IPS-11a (cell line): ENCODE data around the gene CIDEC.
"Not testable (repeated sequence)": the region's sequence is repeated elsewhere in the genome, so short reads cannot be mapped to it uniquely, and the experiment has no call there.

Experiments
- H3K4me3 ChIP-seq: one replicate; pipeline ENCODE4 v1.5.1; 2013; ENCODE audit warnings: low read depth, low read length, control low read depth

Gene CIDEC

GRCh38 chr3:9902372-9903237 is 22.6 kb upstream of the CIDEC start, which contains the start of gene IL17RE:
Gene IL17RE, plus strand, starts transcription at chr3:9902848. Its CDS starts 85 bp downstream, at chr3:9902933.
- no peak within 1 kb of the TSS for H3K4me3 ChIP-seq

GRCh38 chr3:9901967-9902366 is 21.9 kb upstream of the CIDEC start:
- no peak overlapping the region for H3K4me3 ChIP-seq

- not testable (repeated sequence) for H3K4me3 ChIP-seq
Measured at GRCh38 chr3:9900965-9901415, 20.9 kb upstream of the CIDEC start.

- H3K4me3 ChIP-seq: no peak overlapping the region
Measured at GRCh38 chr3:9899289-9899791, 19.3 kb upstream of the CIDEC start.

GRCh38 chr3:9898467-9899241 is 18.6 kb upstream of the CIDEC start:
- H3K4me3 ChIP-seq: no peak overlapping the region

GRCh38 chr3:9897408-9898372 is 17.6 kb upstream of the CIDEC start:
- no peak overlapping the region for H3K4me3 ChIP-seq

GRCh38 chr3:9896755-9897407 is 16.8 kb upstream of the CIDEC start:
- not testable (repeated sequence) for H3K4me3 ChIP-seq

GRCh38 chr3:9895715-9896114 is 15.7 kb upstream of the CIDEC start:
- not testable (repeated sequence) for H3K4me3 ChIP-seq

- no peak overlapping the region for H3K4me3 ChIP-seq
Measured at GRCh38 chr3:9893739-9894138, 13.7 kb upstream of the CIDEC start.

- H3K4me3 ChIP-seq: peak overlapping the region; percentile 92
Measured at GRCh38 chr3:9891072-9891622, 11.1 kb upstream of the CIDEC start.

GRCh38 chr3:9890249-9891071 is 10.4 kb upstream of the CIDEC start, which contains the start of gene JAGN1:
Gene JAGN1, plus strand, starts transcription at chr3:9890610. Its CDS starts 113 bp downstream, at chr3:9890723.
- peak within 1 kb of the TSS; percentile 92 for H3K4me3 ChIP-seq

- no peak overlapping the region for H3K4me3 ChIP-seq
Measured at GRCh38 chr3:9889405-9889804, 9.4 kb upstream of the CIDEC start.

GRCh38 chr3:9888540-9888939 is 8.5 kb upstream of the CIDEC start:
- no peak overlapping the region for H3K4me3 ChIP-seq

GRCh38 chr3:9887480-9887879 is 7.4 kb upstream of the CIDEC start:
- H3K4me3 ChIP-seq: no peak overlapping the region

GRCh38 chr3:9886328-9886727 is 6.3 kb upstream of the CIDEC start:
- H3K4me3 ChIP-seq: no peak overlapping the region

GRCh38 chr3:9884555-9885165 is 4.6 kb upstream of the CIDEC start:
- H3K4me3 ChIP-seq: no peak overlapping the region

GRCh38 chr3:9883706-9884554 is 3.9 kb upstream of the CIDEC start:
- no peak overlapping the region for H3K4me3 ChIP-seq
